ENCODE results near the gene AIG1. TPM values are rescaled to one million over a fixed set of nuclear protein-coding genes. Genes with fewer than 3 reads are reported as not detected.

AIG1 gene
- total and polyA plus RNA-seq, 4 donors = 19.9 to 31.7 (median 27.3) TPM

DNA sequence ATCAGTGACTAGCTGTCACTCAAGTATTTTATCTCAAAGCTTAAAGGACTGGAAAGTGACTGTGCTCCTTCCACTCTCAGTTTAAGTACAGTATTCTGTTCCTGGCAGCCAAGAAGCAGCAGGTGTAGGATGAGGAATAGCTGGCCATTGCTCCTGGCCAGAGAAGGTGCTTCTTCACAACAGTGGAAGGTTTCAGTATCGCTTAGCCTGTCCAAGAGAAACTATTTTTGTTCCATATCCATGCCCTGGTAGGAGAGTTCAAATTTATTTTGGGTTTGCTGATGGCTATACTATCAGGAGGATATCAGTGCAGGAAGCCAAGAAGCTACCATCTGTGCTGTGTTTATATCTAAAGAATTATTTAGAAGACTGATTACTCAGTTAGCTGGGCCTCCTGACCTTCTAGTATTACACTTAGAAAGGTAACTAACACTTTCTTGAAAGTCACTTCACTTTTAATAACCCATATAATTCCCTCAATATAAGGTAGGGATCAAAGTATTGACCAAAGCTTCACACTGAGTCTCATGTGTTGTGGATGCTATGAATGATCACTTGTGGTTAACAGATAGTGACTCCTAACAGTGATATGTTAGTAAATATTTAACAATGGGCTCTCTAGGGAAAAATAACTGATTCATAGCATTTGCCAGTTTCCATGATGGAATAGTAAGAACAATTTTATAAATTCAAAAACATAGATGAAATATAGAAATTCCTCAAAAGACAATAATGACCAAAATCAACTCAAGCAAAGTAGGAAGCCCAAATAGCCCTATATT, 99.9 kb downstream of the AIG1 start:
- Histone ChIP-seq H3K9ac (ENCODE audit: insufficient read depth in 1 of 2, low read length in 2 of 2) (no peak overlapping the region), H3K27ac (ENCODE audit: low read depth in 1 of 2, low read length in 1 of 2) (no peak overlapping the region), H3K4me1 (ENCODE audit: control insufficient read depth in 5 of 5, insufficient read depth in 5 of 5, low read length in 5 of 5) (peaks cover 0 to 19% (median 3%) of the 10 kb centered on the region in 5 donors), H3K27me3 (ENCODE audit: control insufficient read depth in 3 of 3, insufficient read depth in 3 of 3, low read length in 2 of 3) (no peaks in the 10 kb centered on the region), H3K9me3 (ENCODE audit: control insufficient read depth in 4 of 4, insufficient read depth in 3 of 4, low read length in 3 of 4) (no peaks in the 10 kb centered on the region), H3K36me3 (ENCODE audit: control insufficient read depth in 4 of 4, insufficient read depth in 4 of 4, low read length in 4 of 4) (no peaks in the 10 kb centered on the region), H3K4me3 (no peak overlapping the region)
- 69 to 83% methylated on average over 1 of the region's 1 CpG for WGBS, 2 donors
- DNase-seq = no peak
- TF ChIP-seq, protein P1, sequence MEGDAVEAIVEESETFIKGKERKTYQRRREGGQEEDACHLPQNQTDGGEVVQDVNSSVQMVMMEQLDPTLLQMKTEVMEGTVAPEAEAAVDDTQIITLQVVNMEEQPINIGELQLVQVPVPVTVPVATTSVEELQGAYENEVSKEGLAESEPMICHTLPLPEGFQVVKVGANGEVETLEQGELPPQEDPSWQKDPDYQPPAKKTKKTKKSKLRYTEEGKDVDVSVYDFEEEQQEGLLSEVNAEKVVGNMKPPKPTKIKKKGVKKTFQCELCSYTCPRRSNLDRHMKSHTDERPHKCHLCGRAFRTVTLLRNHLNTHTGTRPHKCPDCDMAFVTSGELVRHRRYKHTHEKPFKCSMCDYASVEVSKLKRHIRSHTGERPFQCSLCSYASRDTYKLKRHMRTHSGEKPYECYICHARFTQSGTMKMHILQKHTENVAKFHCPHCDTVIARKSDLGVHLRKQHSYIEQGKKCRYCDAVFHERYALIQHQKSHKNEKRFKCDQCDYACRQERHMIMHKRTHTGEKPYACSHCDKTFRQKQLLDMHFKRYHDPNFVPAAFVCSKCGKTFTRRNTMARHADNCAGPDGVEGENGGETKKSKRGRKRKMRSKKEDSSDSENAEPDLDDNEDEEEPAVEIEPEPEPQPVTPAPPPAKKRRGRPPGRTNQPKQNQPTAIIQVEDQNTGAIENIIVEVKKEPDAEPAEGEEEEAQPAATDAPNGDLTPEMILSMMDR (IDR thresholded peaks at IDR 0.05; ENCODE audit: control extremely low read depth, extremely low read depth) = no peak
- no peak for ATAC-seq (ENCODE audit: insufficient read depth, low FRiP score)

- Histone ChIP-seq H3K27ac (ENCODE audit: low read depth in 1 of 2, low read length in 1 of 2) (no peak overlapping the region), H3K4me3 (no peak overlapping the region), H3K4me1 (ENCODE audit: control insufficient read depth in 5 of 5, insufficient read depth in 5 of 5, low read length in 5 of 5) (peaks cover 0 to 17% (median 0%) of the 10 kb centered on the region in 5 donors), H3K36me3 (ENCODE audit: control insufficient read depth in 4 of 4, insufficient read depth in 4 of 4, low read length in 4 of 4) (peaks cover 0 to 2% (median under 1%) of the 10 kb centered on the region in 4 donors), H3K9ac (ENCODE audit: insufficient read depth in 1 of 2, low read length in 2 of 2) (no peak overlapping the region), H3K9me3 (ENCODE audit: control insufficient read depth in 4 of 4, insufficient read depth in 3 of 4, low read length in 3 of 4) (no peaks in the 10 kb centered on the region), H3K27me3 (ENCODE audit: control insufficient read depth in 3 of 3, insufficient read depth in 3 of 3, low read length in 2 of 3) (no peaks in the 10 kb centered on the region)
- DNase-seq (no peak), ATAC-seq (ENCODE audit: insufficient read depth, low FRiP score) (no peak)
- TF ChIP-seq, protein P1 (IDR thresholded peaks at IDR 0.05; ENCODE audit: control extremely low read depth, extremely low read depth) = no peak
- 83 to 90% methylated on average over 1 of the region's 1 CpG for WGBS, 2 donors
Measured at GRCh38 chr6:143163621-143164020, 102.9 kb downstream of the AIG1 start.

GRCh38 chr6:143164565-143165105, 103.9 kb downstream of the AIG1 start:
- no peaks in the 10 kb centered on the region for H3K27me3 ChIP-seq (ENCODE audit: control insufficient read depth in 3 of 3, insufficient read depth in 3 of 3, low read length in 2 of 3)
- peaks cover 0 to 2% (median under 1%) of the 10 kb centered on the region in 4 donors for H3K36me3 ChIP-seq (ENCODE audit: control insufficient read depth in 4 of 4, insufficient read depth in 4 of 4, low read length in 4 of 4)
- ATAC-seq (ENCODE audit: insufficient read depth, low FRiP score) = no peak
- H3K4me3 ChIP-seq = no peak overlapping the region
- DNase-seq = peak in 1 of 3 donors; percentile 8
- peaks cover 0 to 10% (median 0%) of the 10 kb centered on the region in 5 donors for H3K4me1 ChIP-seq (ENCODE audit: control insufficient read depth in 5 of 5, insufficient read depth in 5 of 5, low read length in 5 of 5)
- TF ChIP-seq, protein P1 (IDR thresholded peaks at IDR 0.05; ENCODE audit: control extremely low read depth, extremely low read depth) = no peak
- 55 to 67% methylated on average over 5 of the region's 5 CpGs for WGBS, 2 donors
- H3K9ac ChIP-seq (ENCODE audit: insufficient read depth in 1 of 2, low read length in 2 of 2) = no peak overlapping the region
- H3K27ac ChIP-seq (ENCODE audit: low read depth in 1 of 2, low read length in 1 of 2) = no peak overlapping the region
- H3K9me3 ChIP-seq (ENCODE audit: control insufficient read depth in 4 of 4, insufficient read depth in 3 of 4, low read length in 3 of 4) = no peaks in the 10 kb centered on the region
